GM12865 (cell line): ENCODE data around the gene PTPN7.
A peak's percentile ranks its signal among the peaks of the same experiment; 100 is the strongest.
"Not testable (repeated sequence)": the region's sequence is repeated elsewhere in the genome, so short reads cannot be mapped to it uniquely, and the experiment has no call there.

Source experiments
- DNase-seq: peaks from one replicate; pipeline ENCODE4 v3.0.0; 2010; ENCODE audit warnings: low read depth
- H3K4me3 ChIP-seq: 2 replicates; pipeline ENCODE4 v1.5.1; 2011; ENCODE audit warnings: mild to moderate bottlenecking, low read depth, low read length, control low read depth
- TF ChIP-seq, protein P1 (sequence below): IDR thresholded peaks from 2 replicates; pipeline ENCODE4 v1.5.1; 2011; ENCODE audit warnings: low read length, control low read depth, low read depth, inconsistent platforms; ENCODE audit not compliant: insufficient read depth; ENCODE audit errors: missing control alignments

Gene PTPN7

DNA sequence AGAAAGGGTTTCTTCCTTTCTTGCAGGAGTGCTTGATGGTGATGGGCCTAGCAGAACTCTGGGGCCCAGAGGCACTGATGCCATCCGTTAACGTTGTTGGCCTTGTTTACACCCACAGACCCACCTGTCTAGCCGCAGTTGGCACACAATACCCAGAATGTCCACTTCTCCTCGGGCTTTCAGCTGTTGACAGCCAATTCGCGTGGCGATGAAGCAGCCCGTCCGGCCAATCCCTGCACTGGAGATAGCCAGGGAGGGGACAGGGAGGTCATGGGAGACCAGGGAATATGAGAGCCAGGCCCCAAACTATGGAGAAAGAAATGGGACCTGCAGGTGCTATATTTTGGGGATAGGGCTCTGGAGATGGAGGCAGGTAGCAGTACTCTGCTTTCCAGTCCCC is 10.2 kb downstream of the PTPN7 start:
- no peak overlapping the region for H3K4me3 ChIP-seq
- TF ChIP-seq, protein P1, sequence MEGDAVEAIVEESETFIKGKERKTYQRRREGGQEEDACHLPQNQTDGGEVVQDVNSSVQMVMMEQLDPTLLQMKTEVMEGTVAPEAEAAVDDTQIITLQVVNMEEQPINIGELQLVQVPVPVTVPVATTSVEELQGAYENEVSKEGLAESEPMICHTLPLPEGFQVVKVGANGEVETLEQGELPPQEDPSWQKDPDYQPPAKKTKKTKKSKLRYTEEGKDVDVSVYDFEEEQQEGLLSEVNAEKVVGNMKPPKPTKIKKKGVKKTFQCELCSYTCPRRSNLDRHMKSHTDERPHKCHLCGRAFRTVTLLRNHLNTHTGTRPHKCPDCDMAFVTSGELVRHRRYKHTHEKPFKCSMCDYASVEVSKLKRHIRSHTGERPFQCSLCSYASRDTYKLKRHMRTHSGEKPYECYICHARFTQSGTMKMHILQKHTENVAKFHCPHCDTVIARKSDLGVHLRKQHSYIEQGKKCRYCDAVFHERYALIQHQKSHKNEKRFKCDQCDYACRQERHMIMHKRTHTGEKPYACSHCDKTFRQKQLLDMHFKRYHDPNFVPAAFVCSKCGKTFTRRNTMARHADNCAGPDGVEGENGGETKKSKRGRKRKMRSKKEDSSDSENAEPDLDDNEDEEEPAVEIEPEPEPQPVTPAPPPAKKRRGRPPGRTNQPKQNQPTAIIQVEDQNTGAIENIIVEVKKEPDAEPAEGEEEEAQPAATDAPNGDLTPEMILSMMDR, result no peak
- no peak for DNase-seq

DNA sequence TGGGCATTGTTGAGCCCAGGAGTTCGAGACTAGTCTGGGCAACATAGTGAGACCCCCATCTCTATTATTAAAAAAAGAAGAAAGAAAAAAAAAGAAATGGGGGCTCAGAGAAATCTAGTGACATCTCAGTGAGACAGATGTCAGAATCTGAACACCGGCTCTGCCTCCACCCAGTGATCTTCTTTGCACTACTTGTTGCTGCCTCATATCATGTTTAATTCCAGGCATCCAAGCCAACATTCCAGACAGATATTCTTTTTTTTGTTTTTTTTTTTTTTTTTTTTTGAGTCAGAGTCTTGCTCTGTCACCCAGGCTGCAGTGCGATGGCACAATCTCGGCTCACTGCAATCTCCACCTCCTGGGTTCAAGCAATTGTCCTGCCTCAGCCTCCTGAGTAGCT is 10.8 kb downstream of the PTPN7 start:
- TF ChIP-seq, protein P1, result no peak
- H3K4me3 ChIP-seq, result no peak overlapping the region
- DNase-seq, result no peak

DNA sequence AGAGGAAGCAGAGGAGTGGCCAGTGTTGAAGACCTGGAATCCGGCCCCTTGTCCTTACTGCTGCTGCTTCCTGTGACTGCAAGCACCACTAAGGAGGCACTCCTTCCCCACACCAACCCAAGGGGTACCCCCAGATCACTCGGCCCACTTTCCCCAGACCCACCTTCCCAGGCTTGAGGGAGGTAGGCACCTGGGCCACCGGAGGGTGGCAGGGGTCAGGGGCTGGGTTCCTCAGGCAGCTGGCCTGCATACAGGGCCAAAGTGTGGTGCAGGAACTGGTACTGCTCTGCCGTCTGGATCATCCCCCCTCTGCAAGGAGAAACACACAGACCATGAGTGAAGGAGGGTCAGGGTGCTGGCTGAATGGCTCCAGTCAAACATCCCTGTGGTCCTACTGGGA is 12.0 kb downstream of the PTPN7 start:
- TF ChIP-seq, protein P1, result no peak
- no peak for DNase-seq
- no peak overlapping the region for H3K4me3 ChIP-seq

DNA sequence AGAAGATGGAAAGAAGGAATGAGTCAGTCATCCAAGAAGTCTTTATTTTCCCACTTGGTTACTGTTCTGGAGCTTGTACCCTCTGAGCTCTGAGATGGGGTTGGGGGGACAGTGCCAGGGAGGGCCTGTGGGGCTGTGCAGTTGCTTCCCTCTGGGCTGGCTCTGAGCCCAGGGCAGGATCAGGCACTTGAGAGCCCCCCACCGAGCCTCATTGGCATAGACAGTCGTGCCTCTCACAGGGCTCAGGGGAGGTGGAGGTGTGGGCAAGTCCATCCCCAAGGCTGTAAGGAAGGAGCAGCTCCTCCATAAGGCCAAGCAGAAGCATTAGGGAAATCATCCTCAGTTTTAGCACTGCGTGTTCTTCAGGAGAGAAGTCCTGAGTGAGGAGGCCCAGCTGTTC is 13.4 kb downstream of the PTPN7 start:
- no peak overlapping the region for H3K4me3 ChIP-seq
- no peak for DNase-seq

DNA sequence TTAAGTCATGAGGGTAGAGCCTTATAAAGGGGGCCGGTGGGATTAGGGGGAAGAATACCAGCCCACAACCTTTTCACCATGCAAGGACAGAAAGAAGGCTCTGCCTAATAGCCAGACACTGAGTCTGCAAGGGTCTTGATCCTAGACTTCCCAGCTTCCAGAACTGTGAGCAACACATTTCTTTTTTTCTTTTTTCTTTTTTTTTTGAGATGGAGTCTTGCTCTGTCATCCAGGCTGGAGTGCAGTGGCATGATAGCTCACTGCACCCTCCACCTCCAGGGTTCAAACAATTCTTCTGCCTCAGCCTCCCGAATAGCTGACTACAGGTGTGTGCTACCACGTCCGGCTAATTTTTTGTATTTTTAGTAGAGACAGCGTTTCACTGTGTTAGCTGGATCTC is 14.1 kb downstream of the PTPN7 start:
- H3K4me3 ChIP-seq, result no peak overlapping the region
- no peak for DNase-seq
- TF ChIP-seq, protein P1, result no peak

More for the DNA sequence above, 13.4 kb downstream of the PTPN7 start:
- TF ChIP-seq, protein P1, result no peak

DNA sequence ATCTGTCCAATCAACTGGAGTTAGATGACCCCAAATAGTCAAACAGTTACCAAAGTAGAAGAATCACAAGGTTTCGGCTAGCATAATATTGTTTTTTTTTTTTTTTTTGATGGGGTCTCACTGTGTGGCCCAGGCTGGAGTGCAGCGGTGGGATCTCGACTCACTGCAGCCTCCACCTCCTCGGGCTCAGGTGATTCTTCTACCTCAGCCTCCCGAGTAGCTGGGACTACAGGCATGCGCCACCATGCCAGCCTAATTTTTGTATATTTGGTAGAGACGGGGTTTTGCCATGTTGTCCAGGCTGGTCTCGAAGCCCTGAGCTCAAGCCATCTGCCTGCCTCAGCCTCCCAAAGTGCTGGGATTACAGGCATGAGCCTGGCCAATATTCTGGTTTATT is 14.7 kb downstream of the PTPN7 start:
- not testable (repeated sequence) for H3K4me3 ChIP-seq, DNase-seq

DNA sequence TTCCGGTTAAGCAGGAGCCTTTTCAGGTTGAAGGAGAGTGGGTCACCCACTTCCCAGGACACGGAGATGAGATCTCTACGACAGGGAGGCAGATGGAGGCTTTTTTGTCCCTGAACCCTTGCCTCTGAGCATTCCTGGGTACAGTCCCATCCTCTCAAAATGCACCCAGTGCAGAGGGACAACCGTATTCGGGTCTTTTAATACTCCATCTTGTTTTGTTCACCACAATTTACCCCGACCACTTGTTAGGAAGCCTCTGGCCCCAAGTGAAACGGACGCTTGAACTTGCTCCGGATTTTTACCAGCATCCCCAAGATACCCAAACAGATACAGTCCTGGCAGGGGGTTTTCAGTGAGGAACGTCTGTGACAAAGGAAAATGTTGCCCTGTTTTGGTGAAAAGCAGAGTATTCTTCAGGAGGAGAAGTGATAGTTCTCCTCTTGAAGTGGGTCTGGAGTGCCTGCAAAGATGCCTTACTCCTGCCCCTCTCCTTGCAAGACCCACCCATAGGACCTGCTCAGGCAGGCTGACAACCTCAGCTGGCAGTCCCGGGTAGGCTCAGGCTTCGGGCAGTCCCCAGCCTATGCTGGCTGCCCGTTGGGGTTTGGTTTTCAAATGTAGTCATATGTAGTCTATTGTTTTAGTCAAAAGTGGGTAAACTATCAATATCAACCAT is 15.2 kb downstream of the PTPN7 start:
- peak; percentile 49 for DNase-seq
- TF ChIP-seq, protein P1, result no peak
- H3K4me3 ChIP-seq, result peak overlapping the region; percentile 80
